Ectodermal cell (in vitro differentiated cells): Measurements from ENCODE around the gene NRTN.
A peak's percentile ranks its signal among the peaks of the same experiment; 100 is the strongest.

Source experiments
- H3K27ac ChIP-seq: 2 replicates; pipeline ENCODE4 v1.7.0; 2013; ENCODE audit warnings: mild to moderate bottlenecking, low read depth, low read length; ENCODE audit not compliant: insufficient read depth, poor library complexity, severe bottlenecking
- H3K27me3 ChIP-seq: 2 replicates; pipeline ENCODE4 v1.7.0; 2013; ENCODE audit warnings: mild to moderate bottlenecking, low read length; ENCODE audit not compliant: insufficient read depth, control insufficient read depth, poor library complexity, severe bottlenecking
- H3K36me3 ChIP-seq: one replicate; pipeline ENCODE4 v1.7.0; 2013; ENCODE audit warnings: low read length; ENCODE audit not compliant: control insufficient read depth, insufficient read depth
- H3K4me1 ChIP-seq: one replicate; pipeline ENCODE4 v1.7.0; 2013; ENCODE audit warnings: low read length; ENCODE audit not compliant: control insufficient read depth, insufficient read depth
- H3K4me3 ChIP-seq: 2 replicates; pipeline ENCODE4 v1.7.0; 2013; ENCODE audit warnings: low read depth, low read length, control low read depth; ENCODE audit not compliant: insufficient read depth
- H3K9me3 ChIP-seq: 2 replicates; pipeline ENCODE4 v1.7.0; 2013; ENCODE audit warnings: mild to moderate bottlenecking, low read length, moderate library complexity; ENCODE audit not compliant: control insufficient read depth
- WGBS, 2 experiments: methylation state at CpG; one replicate each; pipeline ENCODE4 v1.1.7; 2013; ENCODE audit warnings: missing lambda C conversion rate in 2 of 2; 5-methylcytosine and 5-hydroxymethylcytosine counted together

Gene NRTN

DNA sequence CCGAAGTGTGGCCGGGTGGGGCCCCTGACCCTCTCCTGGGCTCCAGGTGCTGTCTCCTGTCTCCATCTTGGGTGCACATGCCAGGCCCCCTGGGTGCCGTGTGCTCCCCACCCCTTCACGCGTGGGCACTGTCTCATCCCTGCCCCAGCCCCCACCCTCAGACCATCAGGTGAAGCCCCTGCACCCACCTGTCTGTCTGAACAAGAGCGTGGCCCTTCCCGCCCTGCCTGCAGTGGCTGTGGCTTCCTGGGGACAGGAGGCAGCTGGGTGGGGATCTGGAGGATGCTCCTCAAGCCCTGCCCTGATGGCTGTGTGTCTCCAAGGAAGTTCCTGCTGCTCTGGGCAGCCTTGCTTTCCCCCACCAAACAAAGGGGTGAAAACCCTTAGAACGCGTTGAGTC, 22.5 kb upstream of the NRTN start:
- H3K4me3 ChIP-seq = no peak overlapping the region
- no peaks in the 10 kb centered on the region for H3K9me3 ChIP-seq
- no peaks in the 10 kb centered on the region for H3K4me1 ChIP-seq
- peaks cover 16% of the 10 kb centered on the region for H3K36me3 ChIP-seq
- H3K27me3 ChIP-seq = no peaks in the 10 kb centered on the region
- no peak overlapping the region for H3K27ac ChIP-seq
- WGBS, 2 experiments = 93 to 95% methylated on average over 9 of the region's 9 CpGs

DNA sequence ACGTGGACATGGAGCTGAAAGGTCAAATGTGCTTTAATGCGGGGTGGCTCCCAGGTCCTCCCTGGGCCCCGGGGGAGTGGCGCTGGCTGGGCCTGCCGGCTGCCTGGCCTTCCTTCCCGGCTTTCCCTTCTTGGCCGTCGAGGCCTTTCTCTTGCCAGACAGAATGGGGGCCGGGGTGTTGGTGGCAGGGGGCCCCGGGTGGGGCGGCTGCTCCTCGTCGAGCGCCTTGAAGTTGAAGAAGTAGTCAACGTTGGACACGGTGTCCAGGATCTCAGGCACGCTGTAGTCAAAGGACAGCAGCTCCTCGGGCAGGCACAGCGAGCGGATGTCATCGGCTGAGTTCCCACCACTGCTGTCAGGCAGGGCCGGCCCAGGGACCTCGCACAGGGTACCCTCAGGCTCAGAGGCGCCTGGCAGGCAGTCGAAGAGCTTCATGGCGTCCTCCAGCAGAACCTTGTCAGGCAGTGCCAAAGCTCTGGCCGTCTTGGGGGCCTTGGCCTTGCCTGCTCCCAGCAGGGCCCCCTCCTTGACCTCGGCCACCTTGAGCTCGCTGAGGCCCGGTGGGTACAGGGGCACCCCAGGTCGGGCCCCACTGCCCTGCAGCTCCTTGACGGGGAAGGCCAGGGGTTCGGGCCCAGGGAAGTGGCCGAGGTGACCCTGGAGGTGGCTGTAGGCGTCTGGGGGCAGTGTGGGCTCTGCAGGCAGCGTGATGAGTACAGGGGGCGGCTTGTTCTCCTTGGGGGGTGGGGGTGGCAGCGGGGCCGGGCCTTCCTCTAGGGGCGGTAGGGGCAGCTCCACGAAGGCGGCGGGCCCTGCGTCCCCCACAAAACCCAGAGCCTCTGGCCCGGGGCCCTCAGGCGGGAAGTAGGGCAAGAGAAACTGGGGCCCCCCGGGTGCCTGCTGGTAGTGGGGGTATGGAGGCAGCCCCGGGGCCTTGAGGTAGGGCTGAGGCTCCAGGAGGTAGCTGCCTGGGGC, 21.6 kb upstream of the NRTN start:
- Histone ChIP-seq H3K36me3 (peaks cover 25% of the 10 kb centered on the region), H3K4me3 (no peak overlapping the region), H3K27me3 (no peaks in the 10 kb centered on the region), H3K27ac (no peak overlapping the region), H3K4me1 (no peaks in the 10 kb centered on the region), H3K9me3 (no peaks in the 10 kb centered on the region)
- 93 to 94% methylated on average over 48 of the region's 48 CpGs for WGBS, 2 experiments

DNA sequence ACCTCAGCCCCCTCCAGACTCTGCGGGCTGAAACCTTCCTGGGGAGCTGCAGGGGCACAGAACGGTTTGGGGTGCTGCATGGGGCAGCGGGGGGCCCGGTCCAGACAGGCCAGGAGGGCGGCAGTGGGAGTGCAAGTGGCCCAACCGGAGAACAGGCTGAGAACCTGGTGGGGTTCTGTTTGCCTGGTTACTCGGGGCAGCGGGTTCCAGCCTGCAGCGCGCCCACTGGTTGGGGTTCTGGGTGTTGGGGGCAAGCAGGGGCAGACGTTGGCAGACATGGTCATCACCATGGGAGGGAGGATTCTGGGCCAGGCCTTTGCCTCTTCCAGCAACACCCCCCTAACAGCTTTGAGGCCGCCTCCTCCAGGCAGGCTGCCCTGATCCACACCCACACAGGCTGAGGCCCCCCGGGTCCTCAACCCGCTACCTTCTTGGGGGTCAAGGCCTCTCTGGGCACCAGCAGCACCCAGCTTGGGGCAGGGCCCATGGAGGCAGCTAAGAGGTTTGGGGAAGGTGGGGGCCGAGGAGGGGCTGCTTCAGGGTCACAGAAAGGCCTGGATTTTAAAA, 20.2 kb upstream of the NRTN start, which contains the start of gene PRR22:
PRR22 (minus strand) TSS at position 166 of the 567 bp plus-strand sequence; CDS start at position 80, 86 bp downstream.
- Histone ChIP-seq H3K27me3 (no peaks in the 10 kb centered on the region), H3K27ac (no peak within 1 kb of the TSS), H3K9me3 (no peaks in the 10 kb centered on the region), H3K4me3 (no peak within 1 kb of the TSS), H3K4me1 (no peaks in the 10 kb centered on the region), H3K36me3 (peaks cover 35% of the 10 kb centered on the region)
- WGBS, 2 experiments = 93 to 96% methylated on average over 15 of the region's 15 CpGs

DNA sequence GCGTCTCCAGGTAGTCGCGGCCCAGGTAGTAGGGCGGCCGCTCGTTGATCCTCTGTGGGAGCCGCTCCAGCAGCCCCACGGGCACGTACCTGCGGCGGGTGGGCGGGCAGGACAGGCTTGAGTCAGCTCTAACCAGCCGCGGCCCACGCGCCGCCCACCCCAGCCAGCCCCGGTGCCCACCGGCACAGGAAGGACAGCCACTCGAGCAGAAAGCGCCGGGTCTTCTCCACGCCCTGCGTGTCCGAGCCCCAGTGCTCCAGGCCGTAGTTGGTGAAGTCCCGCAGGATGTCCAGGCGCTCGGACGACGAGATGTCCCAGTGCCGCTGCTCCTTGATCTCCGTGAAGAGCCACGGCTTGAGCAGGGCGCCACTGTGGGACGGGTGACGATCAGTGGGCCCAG, 19.4 kb upstream of the NRTN start:
- H3K4me3 ChIP-seq = no peak overlapping the region
- H3K4me1 ChIP-seq = no peaks in the 10 kb centered on the region
- H3K27me3 ChIP-seq = no peaks in the 10 kb centered on the region
- WGBS, 2 experiments = 96% methylated on average over 37 of the region's 37 CpGs
- no peaks in the 10 kb centered on the region for H3K9me3 ChIP-seq
- H3K27ac ChIP-seq = no peak overlapping the region
- peaks cover 38% of the 10 kb centered on the region for H3K36me3 ChIP-seq

DNA sequence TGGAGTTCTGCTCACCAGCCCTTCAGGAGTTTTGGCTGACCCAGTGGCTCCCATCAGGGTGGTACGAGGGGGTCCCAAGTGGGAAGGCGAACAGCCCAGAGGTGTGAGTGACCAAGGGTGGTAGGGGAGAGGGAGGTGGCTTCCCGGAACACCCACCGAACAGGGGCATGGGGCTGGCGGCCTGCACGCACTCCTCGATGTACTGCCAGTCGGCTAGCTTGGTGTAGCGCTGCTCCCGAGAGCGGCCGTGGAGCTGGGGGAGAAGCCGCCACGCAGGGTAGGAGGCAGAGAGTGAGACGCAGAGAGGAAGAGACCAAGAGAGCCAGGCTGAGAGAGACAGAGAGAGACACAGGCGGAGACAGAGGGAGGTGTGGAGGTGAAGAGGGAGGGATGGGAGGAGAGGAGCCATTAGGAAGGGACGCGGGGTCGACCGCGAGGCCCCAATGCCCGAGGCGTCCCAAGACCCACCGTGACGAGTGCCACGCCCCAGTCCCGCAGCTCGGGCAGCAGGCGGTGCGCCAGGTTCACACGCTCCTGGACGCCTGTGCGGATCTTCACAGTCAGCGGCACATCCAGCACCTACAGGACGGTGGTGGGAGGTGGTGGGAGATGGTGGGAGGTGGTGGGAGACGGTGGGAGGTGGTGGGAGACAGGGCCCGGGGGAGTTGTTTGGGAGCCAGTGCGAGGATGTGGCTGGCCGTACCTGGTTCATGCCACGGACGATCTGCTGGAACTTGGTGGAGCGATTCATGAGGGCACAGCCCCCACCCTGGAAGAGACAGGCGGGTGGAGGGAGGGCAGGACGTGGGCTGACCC, 18.1 kb upstream of the NRTN start:
- no peaks in the 10 kb centered on the region for H3K27me3 ChIP-seq
- WGBS, 2 experiments = 95 to 96% methylated on average over 44 of the region's 44 CpGs
- no peak overlapping the region for H3K27ac ChIP-seq
- no peak overlapping the region for H3K4me3 ChIP-seq
- no peaks in the 10 kb centered on the region for H3K4me1 ChIP-seq
- H3K36me3 ChIP-seq = peaks cover 38% of the 10 kb centered on the region
- no peaks in the 10 kb centered on the region for H3K9me3 ChIP-seq

DNA sequence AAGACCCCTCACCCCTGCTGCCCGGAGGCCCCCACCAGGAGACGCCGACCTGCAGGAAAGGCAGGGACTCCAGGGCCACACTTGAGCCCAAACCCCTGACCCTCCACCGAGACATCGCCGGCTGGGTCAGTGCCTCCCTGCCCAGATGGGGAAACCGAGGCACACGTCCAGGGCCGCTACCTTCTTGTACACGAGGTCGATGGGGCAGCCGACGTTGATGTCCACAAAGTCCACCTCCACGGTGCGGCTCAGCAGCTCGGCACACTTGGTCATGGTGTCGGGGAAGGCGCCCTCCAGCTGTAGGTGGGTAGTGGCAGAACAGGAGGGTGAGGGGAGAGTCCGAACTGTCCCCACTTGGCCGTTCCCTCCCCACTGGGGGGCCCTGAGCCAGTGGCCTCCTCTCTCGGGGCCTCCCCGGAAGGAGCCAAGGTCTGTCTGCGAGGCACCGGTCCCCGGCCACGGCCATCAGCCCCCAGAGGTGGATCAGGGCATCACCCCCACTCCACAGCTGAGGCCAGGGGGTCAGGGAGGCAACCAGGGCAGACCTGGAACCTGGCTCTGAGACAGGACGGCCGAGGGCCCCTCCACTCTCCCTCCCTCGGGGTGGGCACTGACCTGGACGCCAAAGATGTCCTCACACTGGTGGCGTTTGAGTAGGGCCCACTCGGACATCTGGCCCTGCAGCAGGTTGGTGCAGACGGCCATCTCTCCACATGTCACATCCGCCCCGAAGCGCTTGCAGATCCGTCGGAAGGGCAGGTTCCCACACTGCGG, 17.3 kb upstream of the NRTN start:
- Histone ChIP-seq H3K9me3 (no peaks in the 10 kb centered on the region), H3K36me3 (peaks cover 38% of the 10 kb centered on the region)

DNA sequence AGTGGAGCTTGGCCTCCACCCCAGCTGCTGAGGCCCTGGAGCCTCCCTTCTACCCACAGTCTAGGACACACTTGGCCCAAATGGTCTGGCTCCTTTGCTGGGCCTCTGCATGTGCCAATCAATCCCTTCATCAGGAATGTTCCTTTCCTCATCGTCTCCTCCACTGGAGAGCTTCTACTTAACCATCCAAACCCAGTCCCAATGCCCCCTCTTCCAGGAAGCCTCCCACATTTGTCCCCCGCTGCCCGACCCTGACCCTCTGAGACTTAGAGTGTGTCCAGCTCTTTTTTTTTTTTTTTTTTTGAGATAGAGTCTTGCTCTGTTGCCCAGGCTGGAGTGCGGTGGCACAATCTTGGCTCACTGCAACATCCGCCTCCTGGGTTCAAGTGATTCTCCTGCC, 16.4 kb upstream of the NRTN start:
- H3K4me1 ChIP-seq = no peaks in the 10 kb centered on the region
- H3K27ac ChIP-seq = no peak overlapping the region
- WGBS, 2 experiments = 89 to 97% methylated on average over 5 of the region's 5 CpGs
- H3K36me3 ChIP-seq = peaks cover 38% of the 10 kb centered on the region
- H3K27me3 ChIP-seq = no peaks in the 10 kb centered on the region
- H3K4me3 ChIP-seq = no peak overlapping the region
- H3K9me3 ChIP-seq = no peaks in the 10 kb centered on the region

More for the DNA sequence above, 17.3 kb upstream of the NRTN start:
- Histone ChIP-seq H3K4me3 (no peak overlapping the region), H3K4me1 (no peaks in the 10 kb centered on the region), H3K27ac (no peak overlapping the region), H3K27me3 (no peaks in the 10 kb centered on the region)
- WGBS, 2 experiments = 95% methylated on average over 39 of the region's 39 CpGs

DNA sequence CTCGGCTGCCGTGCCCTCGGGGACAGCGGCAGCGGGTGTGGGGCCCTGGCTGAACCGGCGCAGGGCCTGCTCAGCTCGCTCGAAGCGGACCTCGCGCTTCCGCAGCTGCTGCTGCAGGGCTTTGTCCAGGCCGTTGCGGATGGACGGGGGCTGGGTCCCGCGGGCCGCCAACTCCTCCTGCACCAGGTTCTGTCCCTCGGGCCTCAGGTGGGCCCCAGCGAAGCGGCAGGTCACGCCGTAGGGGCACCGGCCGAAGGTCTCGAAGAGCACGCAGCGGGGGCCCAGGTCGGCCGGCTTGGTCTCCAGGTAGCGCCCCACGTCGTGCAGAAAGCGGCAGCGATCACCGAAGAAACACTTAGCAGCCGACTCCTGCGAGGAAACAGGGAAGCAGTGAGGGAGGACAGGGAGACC, 15.5 kb upstream of the NRTN start:
- WGBS, 2 experiments = 95 to 96% methylated on average over 39 of the region's 39 CpGs
- Histone ChIP-seq H3K27ac (no peak overlapping the region), H3K9me3 (no peaks in the 10 kb centered on the region), H3K36me3 (peaks cover 38% of the 10 kb centered on the region), H3K27me3 (no peaks in the 10 kb centered on the region), H3K4me1 (no peaks in the 10 kb centered on the region), H3K4me3 (no peak overlapping the region)

DNA sequence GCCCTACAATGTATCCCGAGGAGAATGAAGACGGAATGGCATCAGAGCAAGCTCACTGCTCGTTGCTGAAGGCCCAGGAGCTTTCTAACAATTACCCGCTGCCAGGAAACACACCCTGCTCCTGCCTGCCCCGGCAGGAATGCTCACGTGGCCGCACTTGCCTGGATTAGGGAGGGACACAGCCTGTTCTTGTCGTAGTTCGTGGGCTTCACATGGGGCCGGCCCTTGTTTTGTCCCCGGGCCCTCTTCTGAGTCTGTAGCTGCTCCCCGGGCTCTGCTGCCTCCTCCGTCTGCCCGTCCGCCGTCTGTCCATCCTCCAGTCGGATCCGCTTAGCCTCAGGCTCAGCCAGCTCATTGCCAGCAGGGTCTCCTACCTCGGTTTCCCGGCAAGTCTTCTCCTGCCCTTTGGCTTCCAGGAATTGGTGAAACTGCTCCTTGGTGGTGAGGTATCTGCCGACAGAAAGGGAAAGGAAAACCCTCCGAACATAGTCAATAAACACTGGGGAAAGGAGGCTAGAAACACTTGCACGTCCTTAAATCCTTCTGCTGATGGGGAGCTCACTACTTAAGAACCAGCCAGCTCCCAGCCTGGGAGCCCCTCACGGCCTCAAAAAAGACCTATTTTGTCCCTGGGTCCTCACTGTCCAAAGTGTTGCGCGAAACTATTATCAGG, 14.8 kb upstream of the NRTN start:
- Histone ChIP-seq H3K27me3 (no peaks in the 10 kb centered on the region), H3K36me3 (peaks cover 38% of the 10 kb centered on the region), H3K4me1 (no peaks in the 10 kb centered on the region), H3K9me3 (no peaks in the 10 kb centered on the region), H3K27ac (no peak overlapping the region), H3K4me3 (peak overlapping the region; percentile 76)
- WGBS, 2 experiments = 85% methylated on average over 26 of the region's 26 CpGs
